Urinary bladder (tissue), 4 donors: ENCODE measurements around the gene SYCP1. TPM values are rescaled to one million over a fixed set of nuclear protein-coding genes. Genes with fewer than 3 reads are reported as not detected.
"Not testable (repeated sequence)": the region's sequence is repeated elsewhere in the genome, so short reads cannot be mapped to it uniquely, and the experiment has no call there.

ENCODE experiments used
- DNase-seq: peaks from one replicate; pipeline ENCODE4 v3.0.0-alpha.2; 2015; ENCODE audit errors: extremely low spot score
- H3K27ac ChIP-seq: one replicate; pipeline ENCODE4 v1.5.1; 2013; ENCODE audit warnings: low read depth, mild to moderate bottlenecking, moderate library complexity
- H3K36me3 ChIP-seq: one replicate; pipeline ENCODE4 v1.6.1; 2013; ENCODE audit warnings: mild to moderate bottlenecking, moderate library complexity; ENCODE audit not compliant: insufficient read depth
- H3K4me1 ChIP-seq: one replicate; pipeline ENCODE4 v1.6.1; 2013; ENCODE audit warnings: mild to moderate bottlenecking, moderate library complexity; ENCODE audit not compliant: insufficient read depth
- H3K4me3 ChIP-seq: one replicate; pipeline ENCODE4 v1.5.1; 2013; ENCODE audit warnings: low read depth, low read length
- WGBS: extraction: QIAGEN DNeasy Blood & Tissue Kit; methylation state at CpG from one replicate; pipeline ENCODE4 v1.1.7; 2013; 5-methylcytosine and 5-hydroxymethylcytosine counted together
- polyA plus RNA-seq: library from polyadenylated mRNA; stranded (reverse); fragments of 200-250 nt; gene quantifications from one replicate; pipeline ENCODE4 v1.2.3, GENCODE V29; 2013
- total RNA-seq: library from RNA; depleted of rRNA; stranded (reverse); fragments of >200 nt; gene quantifications from one replicate; pipeline ENCODE4 v1.2.3, GENCODE V29; 2014
- donor health status: healthy with polysubstance abuse.
- donor health status: healthy.

The SYCP1 gene
- total and polyA plus RNA-seq, 2 donors: not detected

DNA sequence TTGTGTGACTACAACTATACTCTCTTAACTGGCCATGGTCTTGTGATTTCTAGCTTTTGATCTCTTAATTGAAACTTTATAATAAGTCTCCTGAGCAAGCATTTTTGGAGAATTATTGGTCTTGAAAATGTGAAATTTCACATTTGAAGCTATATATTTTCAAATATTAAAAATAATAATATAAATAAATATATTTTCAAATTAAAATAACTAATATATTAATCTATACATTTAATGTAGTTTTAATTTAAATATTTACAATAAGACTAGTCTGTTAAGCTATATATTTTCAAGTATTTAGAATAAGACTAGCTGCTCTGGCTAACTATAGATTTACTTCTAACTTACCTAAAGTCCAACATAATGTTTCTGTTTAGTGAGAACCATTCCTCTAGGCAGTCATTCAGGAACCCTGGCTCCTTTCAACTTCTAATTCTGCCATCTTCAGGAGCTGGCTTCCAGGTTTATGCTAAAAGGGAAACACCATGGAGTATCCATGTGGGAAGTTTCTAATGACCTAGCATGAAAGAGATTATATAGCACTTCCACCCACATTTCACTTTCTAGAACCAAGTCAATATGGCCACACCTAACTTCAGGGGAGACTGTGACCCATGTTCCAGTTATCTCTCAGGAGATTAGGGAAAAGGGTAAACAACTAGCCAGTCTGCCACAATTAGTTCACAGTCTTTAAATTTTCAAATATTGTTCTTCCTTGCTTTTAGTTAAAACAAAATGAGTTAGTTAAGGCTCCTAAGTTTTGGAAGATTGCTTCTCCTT lies 143.0 kb downstream of the SYCP1 start:
- Histone ChIP-seq H3K4me3 (no peak overlapping the region), H3K4me1 (no peaks in the 10 kb centered on the region), H3K36me3 (no peaks in the 10 kb centered on the region), H3K27ac (no peak overlapping the region)
- no peak for DNase-seq

DNA sequence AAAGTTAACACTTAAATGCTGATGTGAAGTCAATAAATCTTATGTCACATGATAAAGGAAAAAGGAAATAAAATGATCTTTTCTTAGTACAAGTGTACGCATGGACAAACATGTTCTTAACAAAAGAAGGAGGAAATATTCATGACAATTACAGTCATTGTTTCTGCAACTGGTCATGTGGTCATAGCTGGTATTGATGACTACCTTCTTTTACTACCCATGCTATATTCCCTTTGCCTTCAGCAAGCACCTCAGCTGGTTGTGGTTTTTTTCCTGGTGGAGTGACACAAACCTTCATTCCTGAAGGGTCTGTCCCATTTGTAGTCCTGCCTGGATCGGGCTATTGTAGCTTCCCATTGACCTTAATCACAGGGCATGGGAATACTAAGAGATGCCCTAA lies 151.5 kb downstream of the SYCP1 start:
- no peak overlapping the region for H3K4me3 ChIP-seq
- WGBS: 87% methylated on average over 2 of the region's 2 CpGs
- H3K4me1 ChIP-seq: no peaks in the 10 kb centered on the region
- no peak for DNase-seq
- no peak overlapping the region for H3K27ac ChIP-seq
- no peaks in the 10 kb centered on the region for H3K36me3 ChIP-seq

DNA sequence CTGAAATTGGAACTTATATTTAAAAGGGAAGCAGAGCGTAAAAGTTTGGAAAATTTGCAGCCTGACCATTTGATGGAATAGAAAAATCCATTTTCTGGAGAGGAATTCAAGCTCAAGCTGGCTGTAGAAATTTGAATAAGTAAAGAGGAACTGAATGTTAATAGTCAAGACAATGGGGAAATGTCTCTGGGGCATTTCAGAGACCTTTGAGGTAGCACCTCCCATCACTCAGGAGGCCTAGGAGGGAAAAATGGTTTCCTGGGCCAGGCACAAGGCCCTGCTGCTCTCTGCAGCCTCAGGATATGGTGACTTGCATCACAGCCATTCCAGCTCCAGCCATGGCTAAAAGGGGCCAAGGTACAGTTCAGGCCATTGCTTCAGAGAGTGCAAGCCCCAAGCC lies 157.3 kb downstream of the SYCP1 start:
- no peak for DNase-seq
- WGBS: 92% methylated on average over 1 of the region's 1 CpG

GRCh38 chr1:115012434-115012833 lies 157.8 kb downstream of the SYCP1 start:
- Histone ChIP-seq H3K4me1 (no peaks in the 10 kb centered on the region), H3K4me3 (no peak overlapping the region), H3K36me3 (no peaks in the 10 kb centered on the region), H3K27ac (no peak overlapping the region)
- WGBS: 56% methylated on average over 1 of the region's 1 CpG
- no peak for DNase-seq

More for the DNA sequence above, 157.3 kb downstream of the SYCP1 start:
- peak overlapping the region; percentile 23 for H3K27ac ChIP-seq
- no peaks in the 10 kb centered on the region for H3K36me3 ChIP-seq
- H3K4me1 ChIP-seq: no peaks in the 10 kb centered on the region
- no peak overlapping the region for H3K4me3 ChIP-seq

- WGBS: 88% methylated on average over 2 of the region's 2 CpGs
- no peak overlapping the region for H3K27ac ChIP-seq
These were observed 159.1 kb downstream of the SYCP1 start for GRCh38 chr1:115013792-115014191.

GRCh38 chr1:115019549-115019948 lies 164.9 kb downstream of the SYCP1 start:
- not testable (repeated sequence) for H3K4me1 ChIP-seq, H3K27ac ChIP-seq, DNase-seq, H3K36me3 ChIP-seq, H3K4me3 ChIP-seq
- WGBS: 89% methylated on average over 9 of the region's 9 CpGs

More at GRCh38 chr1:115013792-115014191, 159.1 kb downstream of the SYCP1 start:
- no peaks in the 10 kb centered on the region for H3K36me3 ChIP-seq
- DNase-seq: no peak
- H3K4me1 ChIP-seq: no peaks in the 10 kb centered on the region
- no peak overlapping the region for H3K4me3 ChIP-seq

- DNase-seq: no peak
- WGBS: 72% methylated on average over 1 of the region's 1 CpG
- Histone ChIP-seq H3K36me3 (no peaks in the 10 kb centered on the region), H3K27ac (no peak overlapping the region), H3K4me1 (no peaks in the 10 kb centered on the region), H3K4me3 (no peak overlapping the region)
These were observed 166.5 kb downstream of the SYCP1 start for GRCh38 chr1:115021145-115021544.

DNA sequence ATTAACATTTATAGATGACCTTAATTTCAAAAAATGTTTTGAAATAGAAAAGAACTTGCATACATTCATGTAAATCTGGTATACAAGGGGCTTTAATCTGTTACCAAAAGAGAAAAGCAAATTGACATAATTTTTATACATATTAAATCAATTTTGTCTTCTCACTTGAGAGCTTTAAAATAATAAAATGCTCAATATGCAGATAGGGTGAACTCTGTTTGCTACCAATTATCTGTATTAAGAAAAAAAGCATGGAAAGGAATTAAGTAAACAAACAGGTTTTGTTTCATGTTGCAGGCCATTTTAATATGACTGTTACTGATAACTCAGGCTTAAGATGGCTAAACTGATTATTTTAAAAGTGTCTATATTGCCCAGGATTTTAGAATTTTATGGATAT lies 168.9 kb downstream of the SYCP1 start:
- Histone ChIP-seq H3K36me3 (no peaks in the 10 kb centered on the region), H3K27ac (no peak overlapping the region), H3K4me1 (no peaks in the 10 kb centered on the region), H3K4me3 (no peak overlapping the region)
- DNase-seq: no peak

GRCh38 chr1:115029526-115029925 lies 174.9 kb downstream of the SYCP1 start, which contains the start of gene TSHB:
Gene TSHB, plus strand, starts transcription at chr1:115029826. Its CDS starts 3,537 bp downstream, at chr1:115033363.
- no peak within 1 kb of the TSS for H3K27ac ChIP-seq
- DNase-seq: no peak
- no peaks in the 10 kb centered on the region for H3K4me1 ChIP-seq
- H3K4me3 ChIP-seq: no peak within 1 kb of the TSS
- H3K36me3 ChIP-seq: no peaks in the 10 kb centered on the region

GRCh38 chr1:115031595-115031994 lies 176.9 kb downstream of the SYCP1 start:
- no peaks in the 10 kb centered on the region for H3K4me1 ChIP-seq
- DNase-seq: no peak
- H3K4me3 ChIP-seq: no peak overlapping the region
- H3K36me3 ChIP-seq: no peaks in the 10 kb centered on the region
- H3K27ac ChIP-seq: no peak overlapping the region
- 55% methylated on average over 2 of the region's 2 CpGs for WGBS

DNA sequence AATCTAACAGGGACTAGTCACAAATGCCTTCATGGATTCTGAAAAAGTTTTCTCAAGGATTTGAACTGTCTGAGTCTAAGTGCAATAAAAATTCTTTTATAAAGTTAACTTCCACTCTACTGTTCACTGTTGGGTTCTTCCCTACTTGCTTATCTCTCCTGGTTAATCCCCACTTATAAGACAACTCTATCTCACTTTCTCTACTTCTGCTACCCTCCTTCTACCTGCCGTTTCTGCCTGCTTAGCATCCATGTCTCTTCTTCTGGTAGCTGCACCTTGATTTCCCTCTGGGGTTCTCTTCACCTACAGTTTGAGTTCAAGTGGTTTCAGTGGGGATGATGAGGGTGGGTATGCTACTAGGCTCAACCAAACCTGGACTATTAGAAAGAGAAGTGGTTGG lies 181.0 kb downstream of the SYCP1 start:
- no peak overlapping the region for H3K4me3 ChIP-seq
- whole genome bisulfite sequencing: 36% methylated on average over 1 of the region's 1 CpG
- no peaks in the 10 kb centered on the region for H3K36me3 ChIP-seq
- H3K27ac ChIP-seq: no peak overlapping the region
- no peaks in the 10 kb centered on the region for H3K4me1 ChIP-seq
- no peak for DNase-seq

DNA sequence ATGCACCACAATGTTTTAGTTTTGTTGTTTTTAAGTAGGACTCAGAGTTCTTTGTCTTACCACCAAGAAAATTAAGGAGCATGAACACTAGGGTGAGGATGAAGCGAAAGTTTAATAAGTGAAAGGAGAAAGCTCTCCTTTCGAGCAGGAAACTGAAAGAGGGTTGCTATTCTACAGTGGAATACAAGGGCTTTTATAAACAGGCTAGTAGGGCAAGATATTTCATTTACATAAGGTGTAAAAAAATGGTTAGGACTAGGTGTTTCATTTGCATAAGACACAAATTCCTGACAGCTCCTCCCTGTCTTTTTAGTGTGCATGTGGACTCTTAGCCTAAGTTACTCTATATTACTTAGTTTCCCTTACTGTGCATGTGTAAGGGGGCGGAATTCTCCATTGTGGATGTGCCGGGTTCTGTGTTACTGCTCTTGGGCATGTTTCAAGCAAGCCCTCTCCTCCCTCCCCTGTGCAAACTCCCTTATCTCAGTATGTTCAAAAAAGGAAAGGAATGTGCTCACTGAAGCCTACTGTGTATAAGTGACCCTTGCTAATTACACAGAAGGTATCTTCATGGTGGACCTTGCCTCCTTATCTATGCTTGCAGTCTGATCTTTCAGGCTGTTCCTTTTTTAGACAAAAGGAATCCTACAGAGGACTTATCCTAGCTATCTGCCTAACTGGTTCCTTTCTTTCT lies 182.3 kb downstream of the SYCP1 start:
- Histone ChIP-seq H3K27ac (no peak overlapping the region), H3K4me1 (no peaks in the 10 kb centered on the region), H3K4me3 (no peak overlapping the region), H3K36me3 (no peaks in the 10 kb centered on the region)
- no peak for DNase-seq
- WGBS: 62% methylated on average over 4 of the region's 4 CpGs

GRCh38 chr1:115040501-115040900 lies 185.8 kb downstream of the SYCP1 start:
- H3K36me3 ChIP-seq: no peaks in the 10 kb centered on the region
- DNase-seq: no peak
- no peak overlapping the region for H3K4me3 ChIP-seq
- H3K27ac ChIP-seq: no peak overlapping the region
- H3K4me1 ChIP-seq: no peaks in the 10 kb centered on the region
- 77% methylated on average over 2 of the region's 2 CpGs for WGBS

GRCh38 chr1:115041654-115042053 lies 187.0 kb downstream of the SYCP1 start:
- no peak overlapping the region for H3K27ac ChIP-seq
- H3K36me3 ChIP-seq: no peaks in the 10 kb centered on the region
- no peak overlapping the region for H3K4me3 ChIP-seq
- no peaks in the 10 kb centered on the region for H3K4me1 ChIP-seq
- no peak for DNase-seq
